GM12801 (cell line): Measurements from ENCODE around the gene RPS6KA4.

Experiments
- CTCF ChIP-seq: IDR thresholded peaks from one replicate; pipeline ENCODE4 v1.5.1; 2011; ENCODE audit warnings: control low read depth; ENCODE audit not compliant: insufficient read length; ENCODE audit errors: extremely low read depth

The RPS6KA4 gene

GRCh38 chr11:64355078-64355940 lies 3.7 kb upstream of the RPS6KA4 start:
- TF ChIP-seq CTCF = no peak

- TF ChIP-seq CTCF = no peak
Observed at GRCh38 chr11:64356498-64357411, 2.2 kb upstream of the RPS6KA4 start.

- no peak for TF ChIP-seq CTCF
Observed at GRCh38 chr11:64357446-64357845, 1.5 kb upstream of the RPS6KA4 start.

- TF ChIP-seq CTCF = no peak
Observed at GRCh38 chr11:64357904-64358535, 942 bp upstream of the RPS6KA4 start.

GRCh38 chr11:64358536-64358906 lies 441 bp upstream of the RPS6KA4 start:
- TF ChIP-seq CTCF = no peak

GRCh38 chr11:64359712-64360445 lies 917 bp downstream of the RPS6KA4 start:
- no peak for TF ChIP-seq CTCF
